ENCODE results near the gene FARS2. TPM values are rescaled to one million over a fixed set of nuclear protein-coding genes. Genes with fewer than 3 reads are reported as not detected.

The FARS2 gene
- total and polyA plus RNA-seq, 2 donors (not counting 3 experiments of a cell fraction or from before 2014, with no cell fraction given): 20.2 to 20.5 TPM

- intact Hi-C loops (cut with micrococcal nuclease): no loop called here
- H3K79me2 ChIP-seq (ENCODE audit: control insufficient read depth, insufficient read depth, low read length): no peaks in the 10 kb centered on the region
- no peaks in the 10 kb centered on the region for H3K4me1 ChIP-seq (ENCODE audit: control insufficient read depth, extremely low read depth, insufficient read depth, low read length)
- no peak overlapping the region for H3K9ac ChIP-seq (replicated peaks; ENCODE audit: extremely low read depth, insufficient read depth, low read length)
- FAIRE-seq: no peak
- H3K4me3 ChIP-seq (replicated peaks in 1 of 3; ENCODE audit: insufficient read depth in 1 of 3, low read depth in 1 of 3, low read length in 3 of 3): no peak overlapping the region
- BruUV-seq (replicated peaks): no TSS peak
- no peaks in the 10 kb centered on the region for H3K9me3 ChIP-seq (replicated peaks; ENCODE audit: control insufficient read depth, insufficient read depth, low read length)
- H3K36me3 ChIP-seq (ENCODE audit: control insufficient read depth in 2 of 2, extremely low read depth in 1 of 2, insufficient read depth in 2 of 2, low read length in 2 of 2): no peaks in the 10 kb centered on the region
- ChIA-PET POLR2A (no interaction called here), CTCF (interaction anchor here (1.7 kb wide), 1 partner anchor 13 kb away, joined by 5 read pairs; no protein-coding TSS in a partner anchor)
- no peaks in the 10 kb centered on the region for H3K27me3 ChIP-seq (ENCODE audit: control insufficient read depth in 2 of 2, insufficient read depth in 2 of 2, low read length in 2 of 2)
- no peak for DNase-seq (ENCODE audit: low read depth, low spot score)
- H3K4me2 ChIP-seq (ENCODE audit: insufficient read depth, low read length): no peak overlapping the region
- TF ChIP-seq, protein P1, sequence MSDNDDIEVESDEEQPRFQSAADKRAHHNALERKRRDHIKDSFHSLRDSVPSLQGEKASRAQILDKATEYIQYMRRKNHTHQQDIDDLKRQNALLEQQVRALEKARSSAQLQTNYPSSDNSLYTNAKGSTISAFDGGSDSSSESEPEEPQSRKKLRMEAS (IDR thresholded peaks at IDR 0.05; ENCODE audit: insufficient read depth, insufficient read length): no peak
- TF ChIP-seq, protein P2, sequence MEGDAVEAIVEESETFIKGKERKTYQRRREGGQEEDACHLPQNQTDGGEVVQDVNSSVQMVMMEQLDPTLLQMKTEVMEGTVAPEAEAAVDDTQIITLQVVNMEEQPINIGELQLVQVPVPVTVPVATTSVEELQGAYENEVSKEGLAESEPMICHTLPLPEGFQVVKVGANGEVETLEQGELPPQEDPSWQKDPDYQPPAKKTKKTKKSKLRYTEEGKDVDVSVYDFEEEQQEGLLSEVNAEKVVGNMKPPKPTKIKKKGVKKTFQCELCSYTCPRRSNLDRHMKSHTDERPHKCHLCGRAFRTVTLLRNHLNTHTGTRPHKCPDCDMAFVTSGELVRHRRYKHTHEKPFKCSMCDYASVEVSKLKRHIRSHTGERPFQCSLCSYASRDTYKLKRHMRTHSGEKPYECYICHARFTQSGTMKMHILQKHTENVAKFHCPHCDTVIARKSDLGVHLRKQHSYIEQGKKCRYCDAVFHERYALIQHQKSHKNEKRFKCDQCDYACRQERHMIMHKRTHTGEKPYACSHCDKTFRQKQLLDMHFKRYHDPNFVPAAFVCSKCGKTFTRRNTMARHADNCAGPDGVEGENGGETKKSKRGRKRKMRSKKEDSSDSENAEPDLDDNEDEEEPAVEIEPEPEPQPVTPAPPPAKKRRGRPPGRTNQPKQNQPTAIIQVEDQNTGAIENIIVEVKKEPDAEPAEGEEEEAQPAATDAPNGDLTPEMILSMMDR (IDR thresholded peaks at IDR 0.05; ENCODE audit: extremely low read depth in 1 of 2, insufficient read depth in 1 of 2, low read depth in 1 of 2, low read length in 2 of 2): no peak
- TF ChIP-seq MYC (IDR thresholded peaks at IDR 0.05; ENCODE audit: low read depth, low read length): no peak
- no peak for TF ChIP-seq EZH2 (IDR thresholded peaks at IDR 0.05; ENCODE audit: borderline replicate concordance, low read depth, low read length, severe bottlenecking)
- TF ChIP-seq GATA2 (IDR thresholded peaks at IDR 0.05; ENCODE audit: insufficient read depth, insufficient read length, low read depth, low read length): no peak
- TF ChIP-seq POLR2AphosphoS5 (IDR thresholded peaks at IDR 0.05; ENCODE audit: insufficient read depth, low read depth, low read length): no peak
- no peak for TF ChIP-seq POLR2A (IDR thresholded peaks at IDR 0.05; ENCODE audit: low read depth, low read length)
- TF ChIP-seq FOS (IDR thresholded peaks at IDR 0.05; ENCODE audit: borderline replicate concordance, insufficient read depth, low read length): no peak
- no peak for TF ChIP-seq JUN (IDR thresholded peaks at IDR 0.05; ENCODE audit: borderline replicate concordance, insufficient read depth, insufficient read length, low read depth)
- dilution Hi-C loops (cut with MboI; ENCODE audit: extremely low pct_ligation_motif_present, low sequenced_read_pairs): no loop called here
- H2AFZ ChIP-seq (ENCODE audit: low read depth, low read length): no peak overlapping the region
- H3K27ac ChIP-seq (ENCODE audit: insufficient read depth, low read depth, low read length): no peak overlapping the region
- H4K20me1 ChIP-seq (replicated peaks; ENCODE audit: control insufficient read depth, extremely low read depth, insufficient read depth, low read length): no peaks in the 10 kb centered on the region
- H3K9me1 ChIP-seq (replicated peaks; ENCODE audit: control insufficient read depth, extremely low read depth, insufficient read depth, low read length): no peaks in the 10 kb centered on the region
These were observed 474.9 kb downstream of the FARS2 start for GRCh38 chr6:5736016-5736738.
